IPS-18a (cell line): ENCODE data around the gene TMEM106C.

ENCODE experiments used
- H3K27ac ChIP-seq: one replicate; pipeline ENCODE4 v1.5.1; 2013; ENCODE audit warnings: low read length
- H3K27me3 ChIP-seq: one replicate; pipeline ENCODE4 v1.6.1; 2013; ENCODE audit warnings: mild to moderate bottlenecking, low read length; ENCODE audit not compliant: control insufficient read depth, insufficient read depth
- H3K36me3 ChIP-seq: one replicate; pipeline ENCODE4 v1.6.1; 2013; ENCODE audit warnings: low read depth, low read length; ENCODE audit not compliant: control insufficient read depth
- H3K4me1 ChIP-seq: one replicate; pipeline ENCODE4 v1.6.1; 2013; ENCODE audit warnings: low read depth, low read length; ENCODE audit not compliant: control insufficient read depth
- H3K4me3 ChIP-seq: one replicate; pipeline ENCODE4 v1.5.1; 2013; ENCODE audit warnings: low read length
- H3K9ac ChIP-seq: one replicate; pipeline ENCODE4 v1.6.1; 2013; ENCODE audit warnings: mild to moderate bottlenecking, low read length, moderate library complexity
- H3K9me3 ChIP-seq: one replicate; pipeline ENCODE4 v1.6.1; 2013; ENCODE audit warnings: low read depth, low read length; ENCODE audit not compliant: control insufficient read depth

The TMEM106C gene, protein sequence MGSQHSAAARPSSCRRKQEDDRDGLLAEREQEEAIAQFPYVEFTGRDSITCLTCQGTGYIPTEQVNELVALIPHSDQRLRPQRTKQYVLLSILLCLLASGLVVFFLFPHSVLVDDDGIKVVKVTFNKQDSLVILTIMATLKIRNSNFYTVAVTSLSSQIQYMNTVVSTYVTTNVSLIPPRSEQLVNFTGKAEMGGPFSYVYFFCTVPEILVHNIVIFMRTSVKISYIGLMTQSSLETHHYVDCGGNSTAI

DNA sequence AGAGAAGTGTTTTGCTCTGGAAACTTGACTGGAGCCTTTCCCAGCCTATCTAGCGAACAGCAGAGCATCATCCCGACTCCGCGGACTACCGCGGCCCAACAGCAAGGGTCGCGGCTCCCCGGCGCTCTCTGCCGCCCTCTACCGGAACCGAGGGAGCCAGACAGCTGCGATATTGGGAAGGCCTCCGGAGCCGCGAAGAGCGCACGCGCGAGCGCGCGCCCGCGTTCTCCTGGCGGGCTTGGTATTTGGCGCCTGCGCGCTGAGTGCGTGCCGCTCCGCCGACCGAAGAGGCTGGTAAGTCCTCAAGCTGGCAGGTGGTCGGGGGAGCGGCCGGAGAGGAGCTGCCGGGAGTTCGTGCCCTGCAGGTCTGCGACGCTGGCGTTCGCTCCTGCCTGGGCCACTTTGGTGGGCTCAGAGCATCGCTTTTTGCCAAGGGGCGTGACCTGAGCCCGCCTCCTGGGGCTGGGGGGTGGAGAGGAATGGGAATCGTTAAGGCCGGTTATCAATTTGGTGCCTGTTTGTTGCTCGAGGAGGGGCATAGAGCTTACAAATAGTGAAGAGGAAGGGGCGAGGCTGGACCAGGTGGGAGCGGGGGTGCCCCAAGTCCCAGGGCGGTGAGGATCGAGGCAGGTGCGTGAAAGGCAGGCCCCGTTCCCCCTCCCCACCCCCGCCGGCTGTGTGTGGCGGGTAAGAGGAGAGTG lies at the start of gene TMEM106C:
Gene TMEM106C (plus strand): TSS at position 257 of the 701 bp plus-strand sequence. CDS start 641 bp downstream, outside the sequence.
- Histone ChIP-seq H3K4me3 (peak within 1 kb of the TSS; percentile 60), H3K27me3 (peaks cover 39% of the 10 kb centered on the region), H3K27ac (no peak within 1 kb of the TSS), H3K9ac (no peak within 1 kb of the TSS), H3K4me1 (peaks cover 9% of the 10 kb centered on the region), H3K9me3 (peaks cover 4% of the 10 kb centered on the region), H3K36me3 (no peaks in the 10 kb centered on the region)

DNA sequence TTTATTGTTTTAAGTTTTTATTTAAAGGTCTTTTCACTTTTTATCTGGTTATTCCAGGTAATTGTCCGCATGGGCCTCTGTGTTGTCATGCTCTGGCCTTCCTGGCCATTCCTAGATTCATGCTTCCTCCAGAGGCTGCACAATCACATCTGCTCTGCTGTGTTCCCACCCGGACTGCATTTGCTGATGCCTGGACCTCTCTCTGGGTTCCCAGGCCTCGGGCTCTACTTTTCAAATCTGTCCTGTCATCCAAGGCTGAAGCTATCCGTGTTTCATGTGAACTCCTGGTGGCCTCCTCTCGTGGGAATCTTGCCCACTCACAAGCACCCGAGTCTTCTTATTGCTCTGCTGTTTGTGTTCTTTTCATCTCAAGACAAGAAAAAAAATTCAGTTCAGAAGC lies 42.5 kb upstream of the TMEM106C start:
- Histone ChIP-seq H3K27me3 (no peaks in the 10 kb centered on the region), H3K27ac (no peak overlapping the region), H3K36me3 (no peaks in the 10 kb centered on the region), H3K9me3 (no peaks in the 10 kb centered on the region), H3K4me3 (no peak overlapping the region), H3K9ac (no peak overlapping the region), H3K4me1 (no peaks in the 10 kb centered on the region)

DNA sequence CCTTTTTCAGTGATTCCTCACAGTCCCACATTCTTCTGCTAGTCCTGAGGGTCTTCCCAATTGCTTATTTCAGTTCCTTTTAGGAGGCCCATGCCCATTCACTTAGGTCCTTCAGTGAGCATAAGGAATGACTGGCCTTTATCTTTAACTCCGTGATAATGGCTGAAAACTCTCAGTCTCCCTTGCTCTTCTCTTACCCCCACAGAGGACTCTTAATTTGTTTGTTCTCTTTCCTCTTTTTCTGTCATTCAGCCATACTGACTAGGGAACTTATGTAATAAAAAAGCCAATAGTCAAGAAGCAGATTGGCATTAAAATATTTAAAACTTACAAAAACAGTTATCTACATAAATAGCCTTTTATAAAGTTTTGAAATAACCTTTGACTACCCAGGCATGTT lies 41.5 kb upstream of the TMEM106C start:
- Histone ChIP-seq H3K9ac (no peak overlapping the region), H3K4me1 (no peaks in the 10 kb centered on the region), H3K36me3 (no peaks in the 10 kb centered on the region), H3K4me3 (no peak overlapping the region), H3K27me3 (no peaks in the 10 kb centered on the region), H3K9me3 (no peaks in the 10 kb centered on the region), H3K27ac (no peak overlapping the region)

DNA sequence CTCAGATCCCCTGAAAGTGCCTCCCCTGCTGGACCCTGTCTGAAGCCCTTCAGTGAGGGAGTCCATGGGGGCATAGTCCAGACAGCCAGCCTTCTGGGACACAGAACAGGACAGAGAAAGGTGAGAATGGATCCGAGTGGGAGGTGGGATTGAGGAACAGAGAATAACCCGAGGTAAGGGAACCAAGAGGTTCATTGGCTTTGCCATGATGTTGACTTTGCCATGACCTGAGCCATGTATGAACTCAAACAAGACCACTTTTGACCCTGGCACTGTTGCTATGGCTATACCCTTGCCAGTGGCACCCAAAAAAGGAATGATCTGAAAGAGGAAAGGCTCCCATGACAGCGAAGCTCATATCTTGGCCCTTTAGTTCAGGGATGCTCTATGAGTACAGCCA lies 36.0 kb upstream of the TMEM106C start:
- H3K4me1 ChIP-seq: no peaks in the 10 kb centered on the region
- H3K36me3 ChIP-seq: no peaks in the 10 kb centered on the region
- H3K9me3 ChIP-seq: no peaks in the 10 kb centered on the region
- H3K27ac ChIP-seq: no peak overlapping the region
- no peak overlapping the region for H3K4me3 ChIP-seq
- H3K27me3 ChIP-seq: no peaks in the 10 kb centered on the region
- no peak overlapping the region for H3K9ac ChIP-seq

DNA sequence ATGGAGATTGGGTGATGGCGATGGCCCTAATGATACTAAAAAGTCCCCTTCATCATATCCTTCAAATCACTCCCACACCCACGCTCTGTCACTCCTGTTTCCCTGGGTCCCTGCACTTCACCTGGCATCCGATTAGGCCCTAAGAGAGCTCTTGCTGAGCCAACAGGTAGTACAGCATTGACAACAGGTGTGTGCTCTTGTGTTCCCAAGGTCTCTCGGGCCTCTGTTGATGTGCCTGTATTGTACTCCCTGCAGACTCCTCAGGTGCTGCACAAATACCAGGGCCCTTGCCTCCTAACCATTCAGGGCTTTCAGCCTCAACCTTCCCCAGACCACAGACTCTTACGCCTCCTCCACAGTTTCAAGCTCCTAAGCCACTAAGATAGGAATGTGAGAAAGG lies 32.8 kb upstream of the TMEM106C start:
- H3K9me3 ChIP-seq: no peaks in the 10 kb centered on the region
- H3K27me3 ChIP-seq: no peaks in the 10 kb centered on the region

DNA sequence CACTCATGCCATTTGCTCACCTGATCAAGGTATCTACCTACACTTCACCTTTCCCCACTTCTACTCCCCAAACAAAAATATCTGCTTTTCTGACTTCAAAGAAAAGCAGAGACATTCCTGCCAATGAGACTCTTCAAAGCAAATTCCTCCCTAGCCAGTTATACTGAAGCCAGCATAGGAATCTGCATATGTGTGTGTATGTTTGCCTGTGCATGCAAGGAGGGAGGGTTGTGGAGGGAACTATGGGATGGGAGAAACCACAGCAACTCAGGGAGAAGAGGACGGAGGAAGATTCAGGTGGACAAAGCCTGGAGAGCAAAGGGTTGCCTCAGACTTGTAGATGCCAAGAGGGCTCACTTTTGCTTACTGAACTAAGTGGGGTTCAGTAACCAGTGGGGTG lies 32.2 kb upstream of the TMEM106C start:
- Histone ChIP-seq H3K9me3 (no peaks in the 10 kb centered on the region), H3K9ac (no peak overlapping the region), H3K27me3 (no peaks in the 10 kb centered on the region), H3K4me1 (no peaks in the 10 kb centered on the region), H3K36me3 (no peaks in the 10 kb centered on the region), H3K27ac (no peak overlapping the region), H3K4me3 (no peak overlapping the region)

More for the DNA sequence above, 32.8 kb upstream of the TMEM106C start:
- Histone ChIP-seq H3K36me3 (no peaks in the 10 kb centered on the region), H3K27ac (no peak overlapping the region), H3K4me3 (no peak overlapping the region), H3K9ac (no peak overlapping the region), H3K4me1 (no peaks in the 10 kb centered on the region)

DNA sequence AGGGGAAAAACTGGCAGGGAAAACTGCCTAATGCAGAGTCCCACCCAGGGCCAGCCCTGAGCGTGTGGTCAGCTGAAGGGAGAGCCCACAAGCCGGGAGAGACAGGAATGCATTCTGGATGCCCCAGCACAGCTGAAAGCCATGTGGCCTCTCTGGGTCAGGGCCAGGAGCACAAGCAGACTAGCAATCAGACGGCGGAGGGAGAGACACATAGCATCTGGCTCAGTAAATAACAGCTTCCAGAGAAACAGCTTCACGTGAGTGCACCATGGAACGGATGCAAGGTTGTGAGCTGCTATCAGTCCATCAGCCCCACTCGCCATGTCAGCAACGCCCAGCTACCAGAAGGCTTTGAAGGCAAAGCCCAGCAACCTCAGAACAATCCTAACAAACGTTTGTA lies 28.2 kb upstream of the TMEM106C start:
- H3K36me3 ChIP-seq: no peaks in the 10 kb centered on the region
- no peak overlapping the region for H3K27ac ChIP-seq
- H3K9me3 ChIP-seq: no peaks in the 10 kb centered on the region
- H3K9ac ChIP-seq: no peak overlapping the region
- no peaks in the 10 kb centered on the region for H3K4me1 ChIP-seq
- H3K4me3 ChIP-seq: no peak overlapping the region
- peaks cover 4% of the 10 kb centered on the region for H3K27me3 ChIP-seq

DNA sequence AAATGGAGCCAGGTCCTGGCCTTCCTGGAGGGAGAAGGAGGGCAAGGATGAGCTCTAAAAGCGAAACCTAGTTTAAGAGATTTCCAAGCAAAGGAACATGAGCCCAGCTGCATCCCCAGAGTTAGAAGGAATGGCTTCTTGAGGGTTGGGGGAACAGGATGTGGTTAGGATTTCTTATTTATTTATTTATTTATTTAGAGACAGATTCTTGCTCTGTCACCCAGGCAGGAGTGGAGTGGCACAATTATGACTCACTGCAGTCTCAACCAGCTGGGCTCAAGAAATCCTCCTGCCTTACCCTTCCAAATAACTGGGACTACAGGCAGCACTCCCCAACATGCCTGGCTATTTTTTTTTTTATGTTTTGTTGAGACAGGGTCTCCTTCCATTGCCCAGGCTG lies 25.3 kb upstream of the TMEM106C start:
- Histone ChIP-seq H3K36me3 (no peaks in the 10 kb centered on the region), H3K27ac (no peak overlapping the region), H3K9me3 (no peaks in the 10 kb centered on the region), H3K4me3 (no peak overlapping the region), H3K4me1 (peaks cover 5% of the 10 kb centered on the region), H3K27me3 (peaks cover 19% of the 10 kb centered on the region), H3K9ac (no peak overlapping the region)

DNA sequence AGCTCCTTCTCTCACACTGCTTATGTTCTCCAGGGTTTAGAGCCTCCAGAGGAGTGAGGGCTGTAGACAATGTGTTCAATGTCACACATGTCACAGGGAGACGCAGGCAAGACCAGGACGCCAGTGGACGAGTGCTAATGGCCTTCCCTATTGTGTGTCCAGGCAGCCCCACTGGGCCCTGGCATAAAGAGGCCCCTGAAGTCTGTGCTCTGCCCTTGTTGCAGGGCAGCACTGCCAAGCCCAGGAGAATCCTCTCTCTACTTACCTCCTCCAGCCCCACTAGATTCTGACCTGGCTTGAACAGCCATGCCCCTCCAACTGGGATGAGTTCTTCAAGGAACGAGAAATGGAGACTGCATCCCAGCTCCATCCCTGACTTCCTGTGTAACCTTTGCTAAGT lies 24.8 kb upstream of the TMEM106C start:
- H3K4me1 ChIP-seq: peaks cover 5% of the 10 kb centered on the region
- H3K27me3 ChIP-seq: peaks cover 19% of the 10 kb centered on the region
- no peak overlapping the region for H3K27ac ChIP-seq
- H3K9ac ChIP-seq: no peak overlapping the region
- H3K4me3 ChIP-seq: no peak overlapping the region
- H3K9me3 ChIP-seq: no peaks in the 10 kb centered on the region
- no peaks in the 10 kb centered on the region for H3K36me3 ChIP-seq

DNA sequence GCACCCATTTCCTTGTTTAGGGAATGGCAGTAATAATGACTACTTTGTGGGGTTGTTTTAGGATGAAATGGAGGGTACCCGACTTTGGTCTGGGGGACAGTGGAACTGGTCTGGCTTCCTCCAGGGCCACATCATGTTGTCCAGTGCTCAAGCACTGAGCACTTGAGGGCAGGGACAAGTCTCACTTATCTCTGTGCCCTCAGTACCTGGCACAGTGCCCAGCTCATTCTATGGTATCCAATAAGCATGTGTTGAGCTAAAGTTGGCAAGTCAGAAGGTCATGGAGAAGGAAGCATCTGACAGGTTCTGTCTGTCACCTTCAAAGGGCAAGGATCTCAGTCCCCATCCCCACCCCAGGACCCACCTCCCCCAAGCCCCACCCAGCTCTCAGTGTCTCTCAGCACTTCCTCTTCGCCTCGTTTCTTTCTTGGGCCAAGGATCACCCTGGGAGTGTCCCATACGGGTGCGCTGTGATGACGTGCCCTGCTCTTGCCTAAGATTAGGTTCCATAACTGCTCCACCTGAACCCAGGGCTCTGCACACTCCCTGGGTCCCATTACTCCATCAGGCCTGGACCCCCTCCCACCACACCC lies 24.3 kb upstream of the TMEM106C start:
- H3K27me3 ChIP-seq: peaks cover 19% of the 10 kb centered on the region
- H3K9me3 ChIP-seq: no peaks in the 10 kb centered on the region
- no peak overlapping the region for H3K9ac ChIP-seq
- no peak overlapping the region for H3K27ac ChIP-seq
- no peaks in the 10 kb centered on the region for H3K36me3 ChIP-seq
- no peak overlapping the region for H3K4me3 ChIP-seq
- peaks cover 5% of the 10 kb centered on the region for H3K4me1 ChIP-seq

DNA sequence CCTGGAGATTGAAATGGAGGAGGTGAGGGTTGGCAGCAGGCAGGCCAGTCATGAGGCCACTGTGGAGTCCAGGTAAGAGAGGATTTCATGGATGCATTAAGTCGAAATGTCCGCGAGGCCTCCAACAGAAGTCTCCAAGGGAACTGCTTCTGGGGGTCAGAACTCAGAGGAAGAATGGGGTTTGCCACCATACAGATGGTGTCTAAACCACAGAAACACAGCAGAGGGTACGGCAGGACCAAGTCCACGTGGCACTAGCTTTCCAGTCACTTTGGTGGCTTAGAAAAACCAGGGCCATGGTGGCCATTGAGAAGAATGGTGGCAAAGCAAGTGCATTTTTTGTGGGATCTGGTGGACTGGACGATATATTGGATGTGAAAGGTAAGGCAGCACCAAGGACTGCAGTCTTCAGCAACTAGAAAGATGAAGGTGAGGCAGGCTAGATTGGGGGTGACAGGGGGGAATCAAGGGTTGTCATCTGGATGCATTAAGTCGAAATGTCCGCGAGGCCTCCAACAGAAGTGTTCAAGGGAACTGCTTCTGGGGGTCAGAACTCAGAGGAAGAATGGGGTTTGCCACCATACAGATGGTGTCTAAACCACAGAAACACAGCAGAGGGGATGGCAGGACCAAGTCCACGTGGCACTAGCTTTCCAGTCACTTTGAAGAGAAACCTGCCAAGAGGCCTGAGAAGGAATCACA lies 22.5 kb upstream of the TMEM106C start:
- H3K27me3 ChIP-seq: peaks cover 19% of the 10 kb centered on the region
- peaks cover 5% of the 10 kb centered on the region for H3K4me1 ChIP-seq
- H3K9ac ChIP-seq: no peak overlapping the region
- no peak overlapping the region for H3K4me3 ChIP-seq
- H3K27ac ChIP-seq: no peak overlapping the region
- no peaks in the 10 kb centered on the region for H3K36me3 ChIP-seq
- no peaks in the 10 kb centered on the region for H3K9me3 ChIP-seq
